Prostate gland (tissue), 2 donors: ENCODE data around the gene HMGCS1.

Experiments
- CTCF ChIP-seq, 4 experiments: fragments of 200-600 bp in 2 of 4; fragments of 450-650 bp in 2 of 4; sonication (generic) in 2 of 4; IDR thresholded peaks; 1 replicate in 3 of 4; 2 replicates in 1 of 4; pipeline ENCODE4 v1.5.1; 2016 to 2019; ENCODE audit warnings: antibody characterized with exemption in 4 of 4, mild to moderate bottlenecking in 2 of 4, moderate library complexity in 2 of 4
- POLR2A ChIP-seq: fragments of 450-650 bp; IDR thresholded peaks from one replicate; pipeline ENCODE4 v1.6.1; 2016; ENCODE audit warnings: antibody characterized with exemption, mild to moderate bottlenecking

GRCh38 chr5:43251754-43252153 is 61.5 kb downstream of the HMGCS1 start:
- no peak for TF ChIP-seq POLR2A
- no peak for TF ChIP-seq CTCF (IDR thresholded peaks at IDR 0.05)
